ENCODE results near the gene RPTOR.
A peak's percentile ranks its signal among the peaks of the same experiment; 100 is the strongest.
"Not testable (repeated sequence)": the region's sequence is repeated elsewhere in the genome, so short reads cannot be mapped to it uniquely, and the experiment has no call there.

RPTOR gene

GRCh38 chr17:80696456-80696855 lies 151.8 kb downstream of the RPTOR start:
- DNase-seq: no peak

- DNase-seq: no peak
These were observed 152.3 kb downstream of the RPTOR start for GRCh38 chr17:80696964-80697363.

- no peak for DNase-seq
These were observed 153.7 kb downstream of the RPTOR start for GRCh38 chr17:80698297-80698696.

- not testable (repeated sequence) for DNase-seq
These were observed 154.6 kb downstream of the RPTOR start for GRCh38 chr17:80699205-80699604.

- DNase-seq: no peak
These were observed 157.1 kb downstream of the RPTOR start for GRCh38 chr17:80701730-80702129.

GRCh38 chr17:80702315-80703141 lies 157.9 kb downstream of the RPTOR start:
- no peak for DNase-seq

GRCh38 chr17:80703142-80703478 lies 158.5 kb downstream of the RPTOR start:
- peak in 1 of 2 donors; percentile 48 for DNase-seq

- DNase-seq: no peak
These were observed 159.8 kb downstream of the RPTOR start for GRCh38 chr17:80704381-80704819.

- DNase-seq: no peak
These were observed 160.3 kb downstream of the RPTOR start for GRCh38 chr17:80704894-80705293.

GRCh38 chr17:80705988-80706387 lies 161.3 kb downstream of the RPTOR start:
- DNase-seq: no peak

GRCh38 chr17:80706463-80706867 lies 161.8 kb downstream of the RPTOR start:
- DNase-seq: no peak

- no peak for DNase-seq
These were observed 163.8 kb downstream of the RPTOR start for GRCh38 chr17:80708480-80708879.

GRCh38 chr17:80709090-80709695 lies 164.6 kb downstream of the RPTOR start:
- DNase-seq: no peak

- DNase-seq: no peak
These were observed 166.2 kb downstream of the RPTOR start for GRCh38 chr17:80710714-80711302.

- DNase-seq: no peak
These were observed 167.5 kb downstream of the RPTOR start for GRCh38 chr17:80712089-80712488.

- no peak for DNase-seq
These were observed 168.0 kb downstream of the RPTOR start for GRCh38 chr17:80712606-80713005.

- DNase-seq: no peak
These were observed 172.5 kb downstream of the RPTOR start for GRCh38 chr17:80716986-80717719.

- DNase-seq: no peak
These were observed 173.1 kb downstream of the RPTOR start for GRCh38 chr17:80717720-80718083.

GRCh38 chr17:80718428-80718827 lies 173.8 kb downstream of the RPTOR start:
- DNase-seq: no peak

- no peak for DNase-seq
These were observed 174.8 kb downstream of the RPTOR start for GRCh38 chr17:80719449-80719848.

- DNase-seq: peak; percentile 30 to 65
These were observed 176.3 kb downstream of the RPTOR start for GRCh38 chr17:80720610-80721577.

GRCh38 chr17:80722661-80723060 lies 178.0 kb downstream of the RPTOR start:
- no peak for DNase-seq

Data from CD4-positive, alpha-beta T cell treated with Interleukin-1 beta for 1 hour (primary cell).